Ovary (tissue), 9 donors: ENCODE data around the gene WDR93. TPM values are rescaled to one million over a fixed set of nuclear protein-coding genes. Genes with fewer than 3 reads are reported as not detected.

Source experiments
- DNase-seq, 5 donors: peaks; one replicate each; pipeline ENCODE4 v3.0.0-alpha.2; 2019 to 2020
- H3K27ac ChIP-seq, 2 donors: fragments of 200-600 bp; one replicate each; pipeline versions ENCODE4 v1.5.1 to v1.8.0; 2019 to 2022
- H3K27me3 ChIP-seq: fragments of 200-600 bp; one replicate; pipeline ENCODE4 v1.8.0; 2022
- H3K36me3 ChIP-seq: fragments of 200-600 bp; sonication (generic); one replicate; pipeline ENCODE4 v1.5.1; 2019
- H3K4me1 ChIP-seq: one replicate; pipeline ENCODE4 v1.8.1; 2013; ENCODE audit warnings: mild to moderate bottlenecking, moderate library complexity; ENCODE audit not compliant: insufficient read depth
- H3K4me3 ChIP-seq: fragments of 200-600 bp; sonication (generic); one replicate; pipeline ENCODE4 v1.5.1; 2017
- H3K9me3 ChIP-seq, 2 donors: fragments of 200-600 bp in 1 of 2; sonication (generic) in 1 of 2; one replicate each; pipeline versions ENCODE4 v1.5.1 to v1.8.1; 2013 to 2019; ENCODE audit warnings: mild to moderate bottlenecking in 1 of 2, moderate library complexity in 1 of 2
- CTCF ChIP-seq, 3 donors: fragments of 450-650 bp in 2 of 3; fragments of 200-600 bp in 1 of 3; IDR thresholded peaks; one replicate each; pipeline versions ENCODE4 v1.5.1 to v1.8.0; 2016 to 2022; ENCODE audit warnings: antibody characterized with exemption in 3 of 3, mild to moderate bottlenecking in 1 of 3
- EP300 ChIP-seq: sonication (generic); formaldehyde crosslinking; IDR thresholded peaks from one replicate; pipeline ENCODE4 v1.6.1; 2017; ENCODE audit warnings: antibody characterized with exemption
- POLR2A ChIP-seq: fragments of 450-650 bp; IDR thresholded peaks from one replicate; pipeline ENCODE4 v1.6.1; 2017; ENCODE audit warnings: antibody characterized with exemption, mild to moderate bottlenecking, moderate library complexity
- WGBS, 3 donors: extraction: QIAGEN DNeasy Blood & Tissue Kit in 1 of 3; methylation state at CpG; one replicate each; pipeline versions ENCODE4 v1.1.5 to v1.1.7; 2013 to 2017; 5-methylcytosine and 5-hydroxymethylcytosine counted together
- intact Hi-C, 4 donors: fragments of 100-400 bp; cut with DNase I; formaldehyde crosslinking; loops; one replicate each; pipeline versions ENCODE4 v1.11.0 to v1.15.1; 2022 to 2023
- polyA plus RNA-seq, 2 donors: library from polyadenylated mRNA; stranded (reverse); fragments of 200-250 nt in 1 of 2; fragments of 350-450 nt in 1 of 2; fragmentation: Illumina TruSeq in 1 of 2; extraction: RNeasy Lipid Tissue Mini Kit (QIAGEN cat#74804) in 1 of 2; gene quantifications; one replicate each; pipeline ENCODE4 v1.2.3, GENCODE V29; 2013 to 2014
- total RNA-seq, 7 donors: library from RNA; depleted of rRNA in 2 of 7; stranded (reverse); fragments of >200 nt in 2 of 7; fragmentation: NEBNext Ultra II Directional in 3 of 7; extraction: Animal tissue kit (Norgen Biotek cat#: 25700) in 3 of 7; gene quantifications; one replicate each; pipeline versions ENCODE4 v1.1.0 to v1.2.4, GENCODE V29; 2016 to 2023
- donor health status: DM: no; HTN: no; CAD: no; lungs with moderate emphysema.
- donor health status: DM: no; HTN: no; CAD: no.
- donor health status: Bipolar disorder and iron deficiency.
- donor health status: DM: yes; HTN: yes; CAD: no.
- donor health status: DM: no; HTN: no; CAD: no.
- donor health status: DM: yes; HTN: yes; CAD: no.

Gene WDR93
- total and polyA plus RNA-seq, 9 donors, result 0.23 to 3.2 (median 0.46) TPM; not detected in 1

- no peak within 1 kb of the TSS for H3K4me3 ChIP-seq
- no peaks in the 10 kb centered on the region for H3K9me3 ChIP-seq
- no peak for TF ChIP-seq EP300
- no peak for TF ChIP-seq POLR2A
- no peak for TF ChIP-seq CTCF (IDR thresholded peaks at IDR 0.05)
- no peak for DNase-seq
- peak within 1 kb of the TSS; percentile 30 to 80 for H3K27ac ChIP-seq
- 90 to 98% (median 90%) methylated on average over 2 of the region's 2 CpGs for WGBS, 3 donors
- intact Hi-C loops, result no loop called here
- H3K4me1 ChIP-seq, result peaks cover 15% of the 10 kb centered on the region
- no peaks in the 10 kb centered on the region for H3K36me3 ChIP-seq
- H3K27me3 ChIP-seq, result no peaks in the 10 kb centered on the region
Observed at GRCh38 chr15:89679212-89679611, 11.4 kb upstream of the WDR93 start, which contains the start of gene PLIN1. TSS of gene PLIN1 (minus strand) at chr15:89679367. CDS start at chr15:89677489, 1,878 bp downstream.

GRCh38 chr15:89680282-89680873, 10.2 kb upstream of the WDR93 start:
- peak; percentile 74 to 86 (median 78) for DNase-seq
- Histone ChIP-seq H3K27ac (peak overlapping the region; percentile 30 to 80), H3K36me3 (no peaks in the 10 kb centered on the region), H3K27me3 (no peaks in the 10 kb centered on the region), H3K4me3 (no peak overlapping the region), H3K4me1 (peaks cover 15% of the 10 kb centered on the region), H3K9me3 (no peaks in the 10 kb centered on the region)
- TF ChIP-seq EP300 (no peak), CTCF (IDR thresholded peaks at IDR 0.05) (no peak), POLR2A (no peak)
- 28 to 34% (median 29%) methylated on average over 5 of the region's 5 CpGs for WGBS, 3 donors
- intact Hi-C loops, result no loop called here

GRCh38 chr15:89681146-89681545, 9.5 kb upstream of the WDR93 start:
- H3K27me3 ChIP-seq, result no peaks in the 10 kb centered on the region
- no peaks in the 10 kb centered on the region for H3K9me3 ChIP-seq
- peaks cover 15% of the 10 kb centered on the region for H3K4me1 ChIP-seq
- intact Hi-C loops, result no loop called here
- WGBS, 3 donors, result 93 to 98% (median 96%) methylated on average over 2 of the region's 2 CpGs
- TF ChIP-seq POLR2A (no peak), CTCF (IDR thresholded peaks at IDR 0.05) (no peak), EP300 (no peak)
- H3K36me3 ChIP-seq, result no peaks in the 10 kb centered on the region
- H3K27ac ChIP-seq, result peak overlapping the region in 1 of 2 donors; percentile 80
- no peak overlapping the region for H3K4me3 ChIP-seq
- DNase-seq, result no peak

GRCh38 chr15:89685995-89686394, 4.6 kb upstream of the WDR93 start:
- no peaks in the 10 kb centered on the region for H3K27me3 ChIP-seq
- 81 to 95% (median 83%) methylated on average over 2 of the region's 2 CpGs for WGBS, 3 donors
- no peaks in the 10 kb centered on the region for H3K9me3 ChIP-seq
- H3K4me1 ChIP-seq, result peaks cover 8% of the 10 kb centered on the region
- TF ChIP-seq EP300 (no peak), POLR2A (no peak), CTCF (IDR thresholded peaks at IDR 0.05) (no peak)
- no peak for DNase-seq
- no peak overlapping the region for H3K27ac ChIP-seq
- H3K36me3 ChIP-seq, result no peaks in the 10 kb centered on the region
- H3K4me3 ChIP-seq, result no peak overlapping the region
- intact Hi-C loops, result no loop called here
